Endometrial microvascular endothelial cells (primary cell): ENCODE results near the gene NUDCD3. TPM values are rescaled to one million over a fixed set of nuclear protein-coding genes. Genes with fewer than 3 reads are reported as not detected.
"Not testable (repeated sequence)": the region's sequence is repeated elsewhere in the genome, so short reads cannot be mapped to it uniquely, and the experiment has no call there.

Source experiments
- in situ Hi-C: cut with HindIII; loops from 2 replicates; pipeline ENCODE4 v1.10.0; 2017; ENCODE audit warnings: low sequenced_read_pairs, low pct_unique_long_range_greater_than_20kb; ENCODE audit errors: inconsistent ontology term
- total RNA-seq: library from RNA; depleted of rRNA; stranded (reverse); fragments of >200 nt; gene quantifications from one replicate; pipeline ENCODE4 v1.2.3, GENCODE V29; 2015; ENCODE audit errors: inconsistent ontology term

Gene NUDCD3
- total RNA-seq, 1 donor from 2014 or later = 89.1 TPM

GRCh38 chr7:44424762-44425161, 65.7 kb downstream of the NUDCD3 start:
- in situ Hi-C loops = not testable (repeated sequence)

DNA sequence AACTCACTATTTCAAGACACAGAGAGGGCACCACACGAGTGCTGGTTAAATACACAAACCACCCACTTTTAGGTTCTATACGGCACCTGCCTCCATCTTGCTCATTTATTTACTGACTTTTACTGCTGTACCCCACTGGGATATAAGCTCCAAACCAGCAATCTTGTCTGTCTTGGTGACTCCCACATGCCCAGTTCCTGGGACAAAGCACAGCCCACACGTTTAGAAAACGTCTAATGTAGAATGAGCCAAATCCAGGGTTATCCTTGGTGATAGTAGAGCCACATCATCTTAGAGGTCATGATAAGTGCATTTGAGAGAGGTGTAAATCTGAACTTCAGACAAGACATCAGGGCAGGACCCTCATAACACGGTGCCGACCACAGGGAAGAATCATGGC, 73.5 kb downstream of the NUDCD3 start:
- in situ Hi-C loops = no loop called here

DNA sequence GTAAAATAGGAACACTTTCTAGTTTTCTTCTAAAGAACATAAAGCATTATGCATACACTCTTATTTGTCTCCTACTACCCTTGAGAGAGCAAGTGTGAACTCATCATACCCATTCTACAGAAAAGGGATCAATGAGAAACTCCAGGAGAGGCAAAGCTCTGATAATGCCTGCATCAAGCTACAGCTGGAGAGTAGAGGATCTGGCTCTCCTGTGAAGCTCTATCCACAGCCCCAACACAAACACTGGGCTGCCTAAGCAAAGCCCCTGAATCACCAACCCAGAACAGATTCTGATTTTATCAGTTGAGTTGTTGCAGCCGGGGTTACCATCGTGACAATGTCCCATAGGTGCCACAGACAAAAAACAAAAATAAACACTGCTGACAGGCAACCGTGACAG, 74.9 kb downstream of the NUDCD3 start:
- in situ Hi-C loops = no loop called here

DNA sequence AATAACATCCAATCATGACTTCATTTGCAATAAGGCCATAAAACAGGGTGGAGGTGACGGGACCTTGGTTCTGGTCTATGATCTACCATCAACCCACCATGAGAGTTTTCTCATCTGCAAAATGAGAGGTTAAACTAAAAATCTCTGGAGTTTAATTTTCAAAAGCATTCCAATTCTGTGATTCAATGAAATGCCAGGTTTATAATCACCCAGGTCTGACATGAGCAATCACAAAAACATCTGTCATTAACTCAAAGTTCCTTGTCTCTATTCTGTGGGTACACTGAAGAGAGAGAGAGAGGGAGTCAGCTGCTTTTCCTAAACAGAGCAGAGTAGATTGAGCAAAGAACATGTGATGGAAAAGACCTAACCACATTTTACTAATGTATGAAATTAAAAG, 75.4 kb downstream of the NUDCD3 start:
- in situ Hi-C loops = no loop called here

- in situ Hi-C loops = no loop called here
Observed at GRCh38 chr7:44411306-44411705, 79.2 kb downstream of the NUDCD3 start.

- in situ Hi-C loops = no loop called here
Observed at GRCh38 chr7:44408596-44408995, 81.9 kb downstream of the NUDCD3 start.

DNA sequence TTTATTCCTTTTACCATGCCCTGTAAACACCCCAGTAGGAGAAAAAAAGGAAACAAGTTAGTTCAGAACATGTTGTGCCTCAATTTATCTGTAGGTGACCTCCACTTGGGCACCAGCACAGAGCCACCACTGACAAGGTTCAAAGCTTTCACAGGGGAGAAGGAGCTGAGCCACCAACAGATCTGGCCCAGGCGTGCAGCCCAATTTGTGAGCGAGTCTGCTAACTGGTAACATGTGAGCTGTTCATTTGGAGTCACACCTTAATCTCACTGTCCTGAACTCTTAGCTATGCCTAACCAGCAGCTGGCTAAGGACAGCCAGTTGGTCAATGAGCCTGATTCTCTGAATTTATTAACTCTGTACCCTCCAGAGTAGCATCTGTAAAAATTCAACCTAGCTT, 86.7 kb downstream of the NUDCD3 start:
- in situ Hi-C loops = no loop called here

- in situ Hi-C loops = no loop called here
Observed at GRCh38 chr7:44403176-44403759, 87.2 kb downstream of the NUDCD3 start.

- in situ Hi-C loops = no loop called here
Observed at GRCh38 chr7:44402401-44403060, 87.9 kb downstream of the NUDCD3 start.

DNA sequence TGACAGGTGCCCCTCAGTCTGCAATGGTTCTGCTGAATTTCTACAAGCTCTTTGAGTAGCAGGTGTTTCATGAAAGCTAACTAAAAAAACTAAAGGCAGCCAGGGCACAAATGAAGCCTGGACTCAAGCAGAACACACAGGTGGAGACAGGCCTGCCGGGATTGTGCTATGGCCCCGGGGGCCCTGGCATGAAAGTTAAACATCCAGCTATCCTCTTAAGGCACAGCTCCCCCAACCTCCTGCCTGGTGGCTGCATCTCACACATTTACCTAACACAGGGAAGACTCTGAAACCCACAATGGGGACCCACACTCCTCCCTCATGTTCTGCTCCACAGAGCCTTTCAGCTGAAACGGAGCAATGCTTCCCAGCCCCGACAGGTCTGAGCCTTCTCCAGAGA, 88.8 kb downstream of the NUDCD3 start:
- in situ Hi-C loops = no loop called here

- in situ Hi-C loops = no loop called here
Observed at GRCh38 chr7:44400033-44400511, 90.4 kb downstream of the NUDCD3 start.

- in situ Hi-C loops = no loop called here
Observed at GRCh38 chr7:44398953-44399574, 91.4 kb downstream of the NUDCD3 start.

- in situ Hi-C loops = no loop called here
Observed at GRCh38 chr7:44398511-44398911, 91.9 kb downstream of the NUDCD3 start.

DNA sequence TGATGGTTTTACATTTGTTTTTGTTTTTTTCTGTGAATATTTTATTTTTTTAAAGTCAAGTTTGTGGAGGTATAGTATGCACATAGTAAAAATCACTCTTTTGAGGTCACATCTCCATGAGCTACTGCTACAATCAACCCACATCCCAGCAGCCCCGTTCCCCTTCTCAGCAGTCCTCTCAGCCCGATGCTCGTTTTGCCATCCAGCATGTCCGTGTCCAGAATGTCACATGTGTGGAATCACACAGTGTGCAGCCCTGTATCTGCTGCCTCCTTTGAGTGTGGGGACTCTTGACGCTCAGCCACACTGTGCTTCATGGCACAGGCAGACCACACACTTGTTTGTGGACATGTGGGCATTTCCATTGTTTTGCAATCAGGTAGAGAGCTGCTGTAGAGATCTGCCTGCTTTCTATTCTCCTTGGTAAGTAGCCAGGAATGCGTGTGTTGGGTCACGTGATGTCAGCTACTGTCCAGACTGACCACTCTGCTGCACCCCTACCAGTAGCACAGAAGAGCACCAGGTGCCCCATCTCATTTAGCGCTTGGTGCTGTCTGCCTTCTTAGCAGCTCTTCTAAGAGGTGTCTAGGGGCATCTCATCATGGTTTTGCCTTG, 93.4 kb downstream of the NUDCD3 start:
- in situ Hi-C loops = no loop called here

- in situ Hi-C loops = no loop called here
Observed at GRCh38 chr7:44396496-44396895, 94.0 kb downstream of the NUDCD3 start.

DNA sequence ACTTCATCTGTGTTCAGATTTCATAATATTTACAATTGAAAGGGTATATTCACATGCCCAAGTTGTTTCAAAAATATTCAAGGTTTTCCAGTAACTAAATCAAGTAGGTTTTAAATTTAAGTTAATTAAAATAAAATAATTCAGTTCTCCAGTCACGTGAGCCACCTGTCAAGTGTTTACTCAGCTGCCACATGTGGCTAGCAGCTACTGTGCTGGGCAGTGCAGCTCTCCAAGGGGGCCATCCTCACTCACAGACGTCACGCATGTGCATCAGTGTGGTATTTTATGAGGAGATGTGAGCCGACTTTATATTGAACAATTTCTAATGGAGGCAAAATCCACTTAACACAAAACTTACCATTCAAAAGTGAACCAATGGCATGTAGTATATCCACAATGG, 95.4 kb downstream of the NUDCD3 start:
- in situ Hi-C loops = no loop called here

- in situ Hi-C loops = no loop called here
Observed at GRCh38 chr7:44394636-44395035, 95.8 kb downstream of the NUDCD3 start.

DNA sequence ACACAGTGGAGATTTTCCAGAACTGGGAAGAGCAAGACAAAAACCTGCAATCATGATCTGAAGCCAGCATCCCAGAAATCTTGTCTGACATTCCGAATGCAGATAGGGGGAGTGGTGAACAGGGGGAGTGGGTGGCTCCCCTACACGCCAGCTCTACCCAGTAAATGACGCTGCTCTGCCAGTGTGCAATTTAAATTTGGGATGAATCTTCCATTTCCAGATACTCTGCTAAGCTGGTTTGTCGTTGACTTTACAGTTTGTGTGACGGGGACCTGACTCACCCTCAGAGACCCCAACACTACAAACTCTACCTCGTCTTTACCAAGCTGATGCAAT, 96.4 kb downstream of the NUDCD3 start:
- in situ Hi-C loops = no loop called here

DNA sequence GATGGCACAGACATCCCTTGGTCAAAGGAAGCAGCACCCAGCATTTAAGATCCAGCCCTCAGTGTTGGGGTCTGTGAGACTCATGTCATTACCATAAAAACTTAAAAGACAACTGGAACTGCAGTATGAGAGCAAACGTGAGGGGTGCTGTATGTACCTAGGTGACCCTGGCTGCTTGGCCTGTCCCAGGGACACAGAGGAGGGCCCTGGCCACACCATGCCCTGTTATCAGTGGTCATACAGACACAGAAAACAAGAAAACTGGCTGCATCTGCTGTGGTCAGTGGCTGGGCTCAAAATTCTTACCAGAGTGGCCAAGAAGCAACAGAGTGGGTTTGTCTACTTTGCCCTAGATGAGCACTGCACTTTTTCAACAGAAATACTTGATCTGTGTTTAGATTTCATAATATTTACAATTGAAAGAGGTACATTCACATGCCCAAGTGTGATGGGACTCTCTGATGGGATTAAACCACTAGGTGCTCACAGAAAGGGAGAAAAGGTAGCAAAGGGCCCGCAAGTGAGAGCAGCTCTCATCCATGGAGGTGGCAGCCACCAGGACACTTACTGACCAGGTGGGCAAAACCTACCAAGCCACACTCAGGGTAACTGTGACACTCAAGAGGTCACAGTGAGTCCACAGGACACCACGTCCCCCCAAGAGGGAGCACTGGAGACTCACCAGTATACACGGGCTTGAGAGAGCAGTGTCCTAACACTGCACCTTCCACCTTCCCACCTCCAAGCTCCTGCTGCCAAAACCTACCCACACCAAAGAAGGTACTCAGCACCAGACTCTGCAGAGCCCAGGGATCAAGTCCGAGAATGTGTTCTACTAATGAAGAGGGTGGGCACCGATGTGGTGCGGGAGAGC, 97.0 kb downstream of the NUDCD3 start:
- in situ Hi-C loops = no loop called here
